GM13977 (cell line): ENCODE results near the gene C1orf159.
"Not testable (repeated sequence)": the region's sequence is repeated elsewhere in the genome, so short reads cannot be mapped to it uniquely, and the experiment has no call there.

Experiments
- DNase-seq: peaks from one replicate; pipeline ENCODE4 v3.0.0; 2012; ENCODE audit warnings: low spot score
- CTCF ChIP-seq: IDR thresholded peaks from 2 replicates; pipeline ENCODE4 v1.5.1; 2012; ENCODE audit warnings: mild to moderate bottlenecking, control low read depth; ENCODE audit not compliant: insufficient read depth; ENCODE audit errors: extremely low read depth, missing control alignments
- in situ Hi-C: fragments of 300-500 bp; cut with MboI; formaldehyde crosslinking; loops from one replicate; pipeline ENCODE4 v1.12.0; 2022; ENCODE audit warnings: low sequenced_read_pairs, low pct_unique_long_range_greater_than_20kb, mixed read lengths, inconsistent platforms; ENCODE audit not compliant: unreplicated experiment

Gene C1orf159

GRCh38 chr1:1156140-1157032, 40.5 kb upstream of the C1orf159 start:
- no peak for DNase-seq
- in situ Hi-C loops, result no loop called here
- TF ChIP-seq CTCF, result no peak

GRCh38 chr1:1155258-1155657, 39.4 kb upstream of the C1orf159 start:
- in situ Hi-C loops, result no loop called here
- no peak for TF ChIP-seq CTCF
- DNase-seq, result no peak

- DNase-seq, result no peak
These were observed 38.0 kb upstream of the C1orf159 start for GRCh38 chr1:1153874-1154273.

GRCh38 chr1:1153215-1153614, 37.3 kb upstream of the C1orf159 start:
- in situ Hi-C loops, DNase-seq: not testable (repeated sequence)

More at GRCh38 chr1:1153874-1154273, 38.0 kb upstream of the C1orf159 start:
- in situ Hi-C loops, result no loop called here
- TF ChIP-seq CTCF, result no peak

DNA sequence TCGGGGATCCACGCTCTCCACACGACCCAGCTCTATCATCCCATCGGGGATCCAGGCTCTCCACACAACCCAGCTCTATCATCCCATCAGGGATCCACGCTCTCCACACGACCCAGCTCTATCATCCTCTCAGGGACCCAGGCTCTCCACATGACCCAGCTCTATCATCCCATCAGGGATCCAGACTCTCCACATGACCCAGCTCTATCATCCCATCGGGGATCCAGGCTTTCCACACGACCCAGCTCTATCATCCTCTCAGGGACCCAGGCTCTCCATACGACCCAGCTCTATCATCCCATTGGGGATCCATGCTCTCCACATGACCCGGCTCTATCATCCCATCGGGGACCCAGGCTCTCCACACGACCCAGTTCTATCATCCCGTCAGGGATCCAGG, 36.5 kb upstream of the C1orf159 start:
- DNase-seq, in situ Hi-C loops: not testable (repeated sequence)

- DNase-seq, result no peak
- no peak for TF ChIP-seq CTCF
- in situ Hi-C loops, result no loop called here
These were observed 35.4 kb upstream of the C1orf159 start for GRCh38 chr1:1151306-1151705.

- in situ Hi-C loops, result no loop called here
- DNase-seq, result no peak
- TF ChIP-seq CTCF, result no peak
These were observed 34.2 kb upstream of the C1orf159 start for GRCh38 chr1:1150100-1150499.
